ENCODE results near the gene CIDEC. TPM values are rescaled to one million over a fixed set of nuclear protein-coding genes. Genes with fewer than 3 reads are reported as not detected.

CIDEC gene
- polyA plus RNA-seq, 2 of the 4 experiments (the other 2 are of a cell fraction): 3.3 to 6.3 TPM

DNA sequence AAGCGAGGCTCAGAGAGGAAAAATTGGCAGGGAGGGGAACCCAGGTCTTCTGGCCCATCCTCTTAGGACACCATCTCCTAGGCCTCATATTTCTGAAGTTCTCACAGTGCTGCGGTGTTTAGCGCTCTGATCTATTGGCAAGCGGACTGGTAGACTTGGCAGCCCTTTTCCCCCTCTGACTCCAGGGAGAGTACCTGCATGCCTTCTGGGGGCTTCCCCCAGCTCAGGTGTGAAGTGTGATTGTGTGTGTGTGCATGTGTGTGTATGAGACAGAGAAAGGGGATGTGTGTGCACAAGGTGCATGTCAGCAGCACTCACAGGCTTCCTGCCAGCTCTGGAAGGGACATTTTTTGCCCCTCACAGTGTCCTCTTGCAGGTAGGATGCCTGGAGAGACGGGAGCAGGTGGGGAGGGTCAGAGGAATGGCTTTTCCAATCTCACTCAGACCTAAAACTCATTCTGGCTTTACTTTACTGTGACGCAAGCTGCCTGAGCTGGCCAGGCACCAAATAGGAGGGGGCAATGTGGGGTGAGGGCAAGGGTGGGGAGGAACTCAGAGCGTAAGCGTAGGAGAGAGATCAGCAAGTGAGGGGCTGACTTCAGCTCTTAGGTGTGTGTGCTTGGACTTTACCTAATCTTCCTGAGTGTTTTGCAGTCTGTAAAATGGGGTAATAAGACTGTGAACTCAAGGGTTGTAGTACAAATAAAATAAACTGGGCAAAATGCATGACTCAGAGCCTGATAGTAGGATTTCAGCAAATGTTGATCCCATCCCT, 18.6 kb upstream of the CIDEC start:
- whole genome bisulfite sequencing (ENCODE audit: missing lambda C conversion rate): 54% methylated on average over 8 of the region's 8 CpGs

DNA sequence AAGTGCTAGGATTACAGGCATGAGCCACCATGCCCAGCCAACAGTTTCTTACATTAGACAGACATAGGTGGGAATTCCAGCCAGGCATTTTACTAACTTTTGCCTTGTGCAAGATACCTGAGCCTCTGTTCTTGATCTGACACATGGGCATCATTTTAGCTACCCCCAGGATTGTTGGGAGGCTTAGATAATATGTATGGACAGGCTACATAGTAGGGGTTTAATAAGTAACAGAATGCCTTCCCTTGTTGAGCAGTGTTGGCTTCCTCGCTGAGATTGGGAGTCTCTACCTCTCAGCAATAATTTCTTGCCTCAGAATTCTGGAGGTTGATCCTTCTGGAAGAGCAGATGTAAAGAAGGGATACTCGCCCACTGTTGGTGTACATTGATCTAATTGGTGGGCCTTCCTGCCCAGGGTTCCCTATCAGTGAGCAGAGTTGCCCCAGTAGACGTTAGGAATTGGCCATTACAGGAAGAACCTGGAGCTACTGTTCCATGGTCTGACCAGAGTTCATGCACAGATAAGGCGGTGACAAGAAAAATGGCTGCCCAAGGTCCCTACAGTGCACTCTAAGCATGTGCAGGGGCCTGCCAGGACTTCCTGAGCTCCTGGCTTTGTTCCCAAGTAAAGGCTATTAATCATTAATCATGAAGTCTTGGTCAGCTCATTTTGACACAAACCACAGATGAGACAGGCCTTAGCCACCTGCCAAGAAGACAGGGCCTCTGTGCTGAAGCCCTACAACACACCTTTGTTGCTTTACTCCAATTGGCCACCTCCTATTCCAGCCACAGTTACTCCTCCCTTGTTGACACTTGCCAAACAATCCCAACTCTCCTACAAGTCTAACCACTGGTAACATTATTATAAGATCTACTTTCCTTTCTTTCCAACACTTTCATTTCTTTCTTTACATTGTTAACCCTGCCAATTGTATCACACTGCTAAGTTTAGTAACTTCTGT, 17.6 kb upstream of the CIDEC start:
- Histone ChIP-seq H3K4me2 (peak overlapping the region; percentile 68), H3K27ac (peak overlapping the region; percentile 76 to 82), H3K4me1 (peaks cover 68% of the 10 kb centered on the region), H3K4me3 (no peak overlapping the region), H3K9me3 (no peaks in the 10 kb centered on the region)
- DNase-seq (ENCODE audit: low read depth in 1 of 2, low spot score in 1 of 2) (peak; percentile 79 to 90), FAIRE-seq (no peak), ATAC-seq (peak; percentile 81 to 85)
- POLR2A ChIA-PET: interaction anchor here (0.8 to 1.1 kb wide), 4 partner anchors 13 to 49 kb away, joined by 3 to 6 read pairs (median 4); partner anchors contain the start of gene CRELD1
- 26% methylated on average over 4 of the region's 4 CpGs for whole genome bisulfite sequencing (ENCODE audit: missing lambda C conversion rate)
- TF ChIP-seq RAD21 (conservative IDR thresholded peaks at IDR 0.05 in 1 of 2, IDR thresholded peaks at IDR 0.05 in 1 of 2) (no peak), FOXS1 (CRISPR knock-in tag; IDR thresholded peaks at IDR 0.05) (no peak), HOXB5 (CRISPR knock-in tag; IDR thresholded peaks at IDR 0.05) (peak; percentile 85; the same call in 1 of the 2 replicates), TFCP2L1 (CRISPR knock-in tag; IDR thresholded peaks at IDR 0.05) (no peak), RNF2 (IDR thresholded peaks at IDR 0.05; ENCODE audit: borderline replicate concordance, low read depth) (no peak), HDAC2 (IDR thresholded peaks at IDR 0.05) (no peak), FOSB (CRISPR knock-in tag; IDR thresholded peaks at IDR 0.05) (no peak), POLR2AphosphoS2 (conservative IDR thresholded peaks at IDR 0.05; ENCODE audit: low read length) (no peak), GATA3 (IDR thresholded peaks at IDR 0.05; ENCODE audit: borderline replicate concordance) (no peak), MYC (IDR thresholded peaks at IDR 0.05; ENCODE audit: borderline replicate concordance, low read length) (no peak; the same call in 1 of the 2 replicates), JUN (IDR thresholded peaks at IDR 0.05) (no peak), MAFK (IDR thresholded peaks at IDR 0.05; ENCODE audit: partially characterized antibody) (peak; percentile 56)
- TF ChIP-seq, protein P1, sequence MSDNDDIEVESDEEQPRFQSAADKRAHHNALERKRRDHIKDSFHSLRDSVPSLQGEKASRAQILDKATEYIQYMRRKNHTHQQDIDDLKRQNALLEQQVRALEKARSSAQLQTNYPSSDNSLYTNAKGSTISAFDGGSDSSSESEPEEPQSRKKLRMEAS (IDR thresholded peaks at IDR 0.05): peak; percentile 76
- CTCF ChIA-PET: interaction anchor here (0.7 to 1.7 kb wide), 6 partner anchors 13 to 147 kb away, joined by 3 to 5 read pairs (median 4); partner anchors contain the start of gene CRELD1

More for the DNA sequence above, 18.6 kb upstream of the CIDEC start:
- H3K4me3 ChIP-seq: no peak overlapping the region
- CTCF ChIA-PET: interaction anchor here (0.7 to 1.7 kb wide), 4 partner anchors 9 to 52 kb away, joined by 3 to 5 read pairs (median 3); no protein-coding TSS in a partner anchor
- POLR2A ChIA-PET: interaction anchor here (1.0 to 1.1 kb wide), 2 partner anchors 14 to 34 kb away, joined by 4 to 6 read pairs; partner anchors contain the start of gene CRELD1
- no peak for FAIRE-seq
- H3K4me1 ChIP-seq: peaks cover 67% of the 10 kb centered on the region
- no peak for DNase-seq (ENCODE audit: low read depth in 1 of 2, low spot score in 1 of 2)
- ATAC-seq: peak; percentile 9 to 13; a peak in 4 of 6 replicates
- peak overlapping the region; percentile 76 to 82 for H3K27ac ChIP-seq
- TF ChIP-seq CEBPB (IDR thresholded peaks at IDR 0.05) (peak in 1 of 2 experiments; percentile 11; a peak in 1 of 4 replicates), MAZ (IDR thresholded peaks at IDR 0.05; ENCODE audit: borderline replicate concordance, low read depth, low read length) (no peak), FOSL2 (IDR thresholded peaks at IDR 0.05) (0 out of 2 replicates have a peak, but pooled peaks have one; percentile 8), FOSL2 (CRISPR knock-in tag; IDR thresholded peaks at IDR 0.05) (no peak), CBX2 (IDR thresholded peaks at IDR 0.05; ENCODE audit: borderline replicate concordance, low read depth) (no peak), CHD4 (IDR thresholded peaks at IDR 0.05; ENCODE audit: borderline replicate concordance) (no peak), HDAC2 (IDR thresholded peaks at IDR 0.05) (no peak), NFE2L2 (conservative IDR thresholded peaks at IDR 0.05; ENCODE audit: low read length) (no peak)
- TF ChIP-seq, protein P2, sequence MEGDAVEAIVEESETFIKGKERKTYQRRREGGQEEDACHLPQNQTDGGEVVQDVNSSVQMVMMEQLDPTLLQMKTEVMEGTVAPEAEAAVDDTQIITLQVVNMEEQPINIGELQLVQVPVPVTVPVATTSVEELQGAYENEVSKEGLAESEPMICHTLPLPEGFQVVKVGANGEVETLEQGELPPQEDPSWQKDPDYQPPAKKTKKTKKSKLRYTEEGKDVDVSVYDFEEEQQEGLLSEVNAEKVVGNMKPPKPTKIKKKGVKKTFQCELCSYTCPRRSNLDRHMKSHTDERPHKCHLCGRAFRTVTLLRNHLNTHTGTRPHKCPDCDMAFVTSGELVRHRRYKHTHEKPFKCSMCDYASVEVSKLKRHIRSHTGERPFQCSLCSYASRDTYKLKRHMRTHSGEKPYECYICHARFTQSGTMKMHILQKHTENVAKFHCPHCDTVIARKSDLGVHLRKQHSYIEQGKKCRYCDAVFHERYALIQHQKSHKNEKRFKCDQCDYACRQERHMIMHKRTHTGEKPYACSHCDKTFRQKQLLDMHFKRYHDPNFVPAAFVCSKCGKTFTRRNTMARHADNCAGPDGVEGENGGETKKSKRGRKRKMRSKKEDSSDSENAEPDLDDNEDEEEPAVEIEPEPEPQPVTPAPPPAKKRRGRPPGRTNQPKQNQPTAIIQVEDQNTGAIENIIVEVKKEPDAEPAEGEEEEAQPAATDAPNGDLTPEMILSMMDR (IDR thresholded peaks at IDR 0.05): no peak
- peak overlapping the region; percentile 68 for H3K4me2 ChIP-seq
- H3K9me3 ChIP-seq: no peaks in the 10 kb centered on the region
